ENCODE results near the gene TLE1.

DNA sequence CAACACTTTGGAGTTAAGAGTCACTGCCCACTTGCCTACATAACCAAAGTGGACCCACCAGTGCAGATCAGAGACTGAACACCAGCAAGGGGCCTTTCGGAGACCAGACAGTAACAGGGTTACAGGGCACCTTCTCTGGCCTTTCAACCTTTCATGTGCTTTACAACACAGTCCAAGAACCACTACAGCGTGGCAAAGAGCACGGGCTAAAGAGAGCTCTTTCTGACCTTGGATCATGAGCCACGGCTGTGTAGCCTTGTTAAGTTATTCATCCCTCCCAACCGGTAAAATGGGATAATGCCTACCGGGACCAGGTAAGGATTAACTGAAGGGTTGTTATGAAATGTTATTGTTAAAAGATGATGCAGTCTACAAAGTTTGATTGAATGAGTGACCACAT is 75.0 kb downstream of the TLE1 start:
- TF ChIP-seq GABPA (IDR thresholded peaks at IDR 0.05; ENCODE audit: low read depth): no peak
- TF ChIP-seq, protein P1, sequence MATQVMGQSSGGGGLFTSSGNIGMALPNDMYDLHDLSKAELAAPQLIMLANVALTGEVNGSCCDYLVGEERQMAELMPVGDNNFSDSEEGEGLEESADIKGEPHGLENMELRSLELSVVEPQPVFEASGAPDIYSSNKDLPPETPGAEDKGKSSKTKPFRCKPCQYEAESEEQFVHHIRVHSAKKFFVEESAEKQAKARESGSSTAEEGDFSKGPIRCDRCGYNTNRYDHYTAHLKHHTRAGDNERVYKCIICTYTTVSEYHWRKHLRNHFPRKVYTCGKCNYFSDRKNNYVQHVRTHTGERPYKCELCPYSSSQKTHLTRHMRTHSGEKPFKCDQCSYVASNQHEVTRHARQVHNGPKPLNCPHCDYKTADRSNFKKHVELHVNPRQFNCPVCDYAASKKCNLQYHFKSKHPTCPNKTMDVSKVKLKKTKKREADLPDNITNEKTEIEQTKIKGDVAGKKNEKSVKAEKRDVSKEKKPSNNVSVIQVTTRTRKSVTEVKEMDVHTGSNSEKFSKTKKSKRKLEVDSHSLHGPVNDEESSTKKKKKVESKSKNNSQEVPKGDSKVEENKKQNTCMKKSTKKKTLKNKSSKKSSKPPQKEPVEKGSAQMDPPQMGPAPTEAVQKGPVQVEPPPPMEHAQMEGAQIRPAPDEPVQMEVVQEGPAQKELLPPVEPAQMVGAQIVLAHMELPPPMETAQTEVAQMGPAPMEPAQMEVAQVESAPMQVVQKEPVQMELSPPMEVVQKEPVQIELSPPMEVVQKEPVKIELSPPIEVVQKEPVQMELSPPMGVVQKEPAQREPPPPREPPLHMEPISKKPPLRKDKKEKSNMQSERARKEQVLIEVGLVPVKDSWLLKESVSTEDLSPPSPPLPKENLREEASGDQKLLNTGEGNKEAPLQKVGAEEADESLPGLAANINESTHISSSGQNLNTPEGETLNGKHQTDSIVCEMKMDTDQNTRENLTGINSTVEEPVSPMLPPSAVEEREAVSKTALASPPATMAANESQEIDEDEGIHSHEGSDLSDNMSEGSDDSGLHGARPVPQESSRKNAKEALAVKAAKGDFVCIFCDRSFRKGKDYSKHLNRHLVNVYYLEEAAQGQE (IDR thresholded peaks at IDR 0.05; ENCODE audit: insufficient replicate concordance, low read depth): no peak
- TF ChIP-seq, protein P2, sequence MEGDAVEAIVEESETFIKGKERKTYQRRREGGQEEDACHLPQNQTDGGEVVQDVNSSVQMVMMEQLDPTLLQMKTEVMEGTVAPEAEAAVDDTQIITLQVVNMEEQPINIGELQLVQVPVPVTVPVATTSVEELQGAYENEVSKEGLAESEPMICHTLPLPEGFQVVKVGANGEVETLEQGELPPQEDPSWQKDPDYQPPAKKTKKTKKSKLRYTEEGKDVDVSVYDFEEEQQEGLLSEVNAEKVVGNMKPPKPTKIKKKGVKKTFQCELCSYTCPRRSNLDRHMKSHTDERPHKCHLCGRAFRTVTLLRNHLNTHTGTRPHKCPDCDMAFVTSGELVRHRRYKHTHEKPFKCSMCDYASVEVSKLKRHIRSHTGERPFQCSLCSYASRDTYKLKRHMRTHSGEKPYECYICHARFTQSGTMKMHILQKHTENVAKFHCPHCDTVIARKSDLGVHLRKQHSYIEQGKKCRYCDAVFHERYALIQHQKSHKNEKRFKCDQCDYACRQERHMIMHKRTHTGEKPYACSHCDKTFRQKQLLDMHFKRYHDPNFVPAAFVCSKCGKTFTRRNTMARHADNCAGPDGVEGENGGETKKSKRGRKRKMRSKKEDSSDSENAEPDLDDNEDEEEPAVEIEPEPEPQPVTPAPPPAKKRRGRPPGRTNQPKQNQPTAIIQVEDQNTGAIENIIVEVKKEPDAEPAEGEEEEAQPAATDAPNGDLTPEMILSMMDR (IDR thresholded peaks at IDR 0.05; ENCODE audit: insufficient read depth, low read length): no peak
